Measurements from ENCODE around the gene BACE1. TPM values are rescaled to one million over a fixed set of nuclear protein-coding genes. Genes with fewer than 3 reads are reported as not detected.

Gene BACE1
- total RNA-seq (ENCODE audit: low replicate concordance), result 26.2 and 37.4 TPM in 2 replicates
- long read RNA-seq, full-length matches to known transcripts, result 2 of 27 reads
- long read RNA-seq, partial matches to known transcripts, result 4 of 27 reads
- long read RNA-seq, other reads (novel, unspliced or antisense), result 21 of 27 reads

DNA sequence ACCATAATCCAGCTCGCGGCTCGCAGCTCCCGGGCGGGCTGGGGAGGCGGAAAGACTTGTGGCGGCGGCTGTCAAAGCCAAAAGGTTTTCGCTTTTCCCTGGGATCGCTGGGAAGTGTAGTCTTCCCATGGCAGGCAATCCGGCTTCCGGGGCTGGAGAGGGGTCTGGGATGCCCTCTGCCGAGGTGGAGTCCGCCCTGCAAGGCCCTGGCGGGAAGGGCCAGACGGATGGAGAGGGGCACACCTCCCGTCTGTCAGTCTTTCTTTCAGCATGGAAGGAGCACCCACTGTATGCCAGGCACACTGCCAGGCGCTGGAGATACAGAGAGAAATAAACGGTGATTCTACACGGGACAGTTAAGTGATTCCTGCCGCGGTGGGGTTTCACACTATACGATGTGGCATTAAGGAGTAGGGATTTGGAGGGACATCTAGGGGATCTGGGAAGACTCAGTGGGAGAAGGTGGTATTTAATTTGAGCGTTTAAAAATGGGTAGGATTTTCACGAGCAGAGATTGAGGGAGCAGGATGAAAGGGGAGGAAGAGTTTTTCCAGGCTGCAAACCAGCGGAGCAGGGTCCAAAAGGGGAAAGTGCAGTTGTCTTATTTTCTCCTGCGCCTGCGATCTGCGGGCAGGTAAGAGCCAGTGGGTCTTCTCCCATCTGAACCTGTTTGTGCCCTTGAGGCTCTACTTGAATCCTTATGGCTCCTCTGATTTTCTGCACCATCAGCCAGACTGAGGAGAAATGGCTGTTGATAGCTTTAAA is at the start of gene BACE1:
Gene BACE1 (minus strand): TSS at position 60 of the 765 bp plus-strand sequence. CDS start 461 bp downstream, outside the sequence.
- TF ChIP-seq, protein P1, sequence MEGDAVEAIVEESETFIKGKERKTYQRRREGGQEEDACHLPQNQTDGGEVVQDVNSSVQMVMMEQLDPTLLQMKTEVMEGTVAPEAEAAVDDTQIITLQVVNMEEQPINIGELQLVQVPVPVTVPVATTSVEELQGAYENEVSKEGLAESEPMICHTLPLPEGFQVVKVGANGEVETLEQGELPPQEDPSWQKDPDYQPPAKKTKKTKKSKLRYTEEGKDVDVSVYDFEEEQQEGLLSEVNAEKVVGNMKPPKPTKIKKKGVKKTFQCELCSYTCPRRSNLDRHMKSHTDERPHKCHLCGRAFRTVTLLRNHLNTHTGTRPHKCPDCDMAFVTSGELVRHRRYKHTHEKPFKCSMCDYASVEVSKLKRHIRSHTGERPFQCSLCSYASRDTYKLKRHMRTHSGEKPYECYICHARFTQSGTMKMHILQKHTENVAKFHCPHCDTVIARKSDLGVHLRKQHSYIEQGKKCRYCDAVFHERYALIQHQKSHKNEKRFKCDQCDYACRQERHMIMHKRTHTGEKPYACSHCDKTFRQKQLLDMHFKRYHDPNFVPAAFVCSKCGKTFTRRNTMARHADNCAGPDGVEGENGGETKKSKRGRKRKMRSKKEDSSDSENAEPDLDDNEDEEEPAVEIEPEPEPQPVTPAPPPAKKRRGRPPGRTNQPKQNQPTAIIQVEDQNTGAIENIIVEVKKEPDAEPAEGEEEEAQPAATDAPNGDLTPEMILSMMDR (conservative IDR thresholded peaks at IDR 0.05), result peak; percentile 47
- H3K36me3 Mint-ChIP-seq, result no peaks in the 10 kb centered on the region
- peak within 1 kb of the TSS; percentile 93 for H3K4me3 Mint-ChIP-seq
- peak; percentile 82 for DNase-seq (ENCODE audit: extremely low spot score, unreplicated experiment)
- no peaks in the 10 kb centered on the region for H3K9me3 Mint-ChIP-seq
- peaks cover 21% of the 10 kb centered on the region for H3K4me1 Mint-ChIP-seq (ENCODE audit: unreplicated experiment)
- peak within 1 kb of the TSS; percentile 48 for H3K27ac Mint-ChIP-seq
- H3K27me3 Mint-ChIP-seq, result no peaks in the 10 kb centered on the region

DNA sequence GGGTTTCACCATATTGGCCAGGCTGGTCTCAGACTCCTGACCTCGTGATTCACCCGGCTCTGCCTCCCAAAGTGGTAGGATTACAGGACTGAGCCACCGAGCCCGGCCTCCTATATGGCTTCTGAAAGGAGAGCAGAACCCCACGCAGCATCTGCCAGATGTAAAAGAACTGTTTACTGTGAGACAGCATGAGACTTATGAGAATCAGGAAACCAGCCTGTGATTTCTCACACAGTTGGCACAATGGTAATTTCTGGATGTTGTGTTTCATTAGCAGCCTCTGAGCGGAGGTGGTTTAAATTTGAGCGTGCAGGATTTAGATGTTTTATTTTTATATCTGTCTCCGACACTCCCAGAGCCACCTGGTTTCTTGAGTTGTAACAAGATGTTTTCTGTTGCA is 45.4 kb upstream of the BACE1 start:
- DNase-seq (ENCODE audit: extremely low spot score, unreplicated experiment), result no peak
- Mint-ChIP-seq H3K9me3 (no peaks in the 10 kb centered on the region), H3K4me3 (no peak overlapping the region), H3K27me3 (no peaks in the 10 kb centered on the region), H3K27ac (no peak overlapping the region), H3K36me3 (peaks cover 38% of the 10 kb centered on the region), H3K4me1 (ENCODE audit: unreplicated experiment) (no peaks in the 10 kb centered on the region)
- TF ChIP-seq, protein P1 (conservative IDR thresholded peaks at IDR 0.05), result no peak

DNA sequence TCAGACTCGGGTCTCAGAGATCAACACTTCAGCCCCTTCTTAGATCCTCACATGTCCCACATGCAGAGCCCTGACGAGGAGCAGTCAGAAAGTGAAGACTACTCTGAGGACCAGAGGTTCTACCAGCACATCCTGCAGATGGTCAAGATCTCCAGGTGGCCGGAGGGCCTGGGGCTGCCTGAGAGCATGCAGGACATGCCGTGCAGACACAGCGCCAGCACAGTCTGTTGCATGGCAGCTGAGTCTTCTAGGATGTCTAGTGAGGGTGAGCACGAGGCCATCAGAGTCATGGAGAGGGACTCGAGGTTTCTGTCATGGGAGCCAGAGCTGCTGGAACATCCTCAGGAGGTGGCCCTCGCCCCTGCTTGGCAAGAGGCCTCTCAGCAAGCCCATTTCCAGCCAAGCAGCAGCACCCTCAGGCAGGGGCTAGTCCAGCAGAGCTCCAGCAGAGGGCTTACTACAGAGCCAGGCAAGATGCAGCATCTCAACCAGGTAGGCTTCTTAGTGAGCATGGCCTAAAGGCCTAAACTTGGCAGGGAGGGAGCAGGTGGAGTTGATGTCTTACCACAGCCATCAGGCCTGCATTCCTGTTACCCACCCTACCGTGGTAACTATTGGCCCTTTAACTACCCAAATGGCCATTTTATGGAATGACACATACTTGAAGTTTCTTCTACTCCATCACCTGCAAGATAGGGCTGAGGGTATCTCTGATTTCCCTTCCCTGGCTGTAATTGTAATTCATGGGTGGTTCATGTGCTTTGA is 40.3 kb upstream of the BACE1 start:
- H3K4me1 Mint-ChIP-seq (ENCODE audit: unreplicated experiment), result no peaks in the 10 kb centered on the region
- H3K27me3 Mint-ChIP-seq, result no peaks in the 10 kb centered on the region
- H3K4me3 Mint-ChIP-seq, result no peak overlapping the region
- no peak overlapping the region for H3K27ac Mint-ChIP-seq
- TF ChIP-seq, protein P1 (conservative IDR thresholded peaks at IDR 0.05), result no peak
- H3K9me3 Mint-ChIP-seq, result no peaks in the 10 kb centered on the region
- H3K36me3 Mint-ChIP-seq, result peaks cover 26% of the 10 kb centered on the region
- DNase-seq (ENCODE audit: extremely low spot score, unreplicated experiment), result no peak

DNA sequence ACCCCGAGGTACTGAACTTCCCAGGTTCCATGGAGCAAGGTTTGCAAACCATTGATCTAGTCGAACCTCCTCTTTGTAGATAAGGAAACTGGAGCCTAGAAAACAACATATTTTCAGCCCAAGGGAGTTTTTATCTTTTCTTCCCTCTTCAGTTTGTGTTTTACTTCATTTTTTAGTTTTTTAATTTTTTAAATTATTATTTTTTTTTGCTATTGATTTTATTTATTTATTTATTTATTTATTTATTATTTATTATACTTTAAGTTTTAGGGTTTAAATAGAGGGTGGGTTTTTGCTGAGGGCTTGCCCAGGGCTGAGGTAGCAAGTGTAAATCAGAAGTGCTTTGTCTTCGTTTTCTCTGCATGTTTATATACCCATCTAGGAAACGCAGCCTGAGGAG is 38.5 kb upstream of the BACE1 start:
- H3K27me3 Mint-ChIP-seq, result no peaks in the 10 kb centered on the region
- no peak overlapping the region for H3K4me3 Mint-ChIP-seq
- no peaks in the 10 kb centered on the region for H3K9me3 Mint-ChIP-seq
- TF ChIP-seq, protein P1 (conservative IDR thresholded peaks at IDR 0.05), result no peak
- peaks cover 23% of the 10 kb centered on the region for H3K36me3 Mint-ChIP-seq
- DNase-seq (ENCODE audit: extremely low spot score, unreplicated experiment), result no peak
- H3K27ac Mint-ChIP-seq, result no peak overlapping the region
- no peaks in the 10 kb centered on the region for H3K4me1 Mint-ChIP-seq (ENCODE audit: unreplicated experiment)

DNA sequence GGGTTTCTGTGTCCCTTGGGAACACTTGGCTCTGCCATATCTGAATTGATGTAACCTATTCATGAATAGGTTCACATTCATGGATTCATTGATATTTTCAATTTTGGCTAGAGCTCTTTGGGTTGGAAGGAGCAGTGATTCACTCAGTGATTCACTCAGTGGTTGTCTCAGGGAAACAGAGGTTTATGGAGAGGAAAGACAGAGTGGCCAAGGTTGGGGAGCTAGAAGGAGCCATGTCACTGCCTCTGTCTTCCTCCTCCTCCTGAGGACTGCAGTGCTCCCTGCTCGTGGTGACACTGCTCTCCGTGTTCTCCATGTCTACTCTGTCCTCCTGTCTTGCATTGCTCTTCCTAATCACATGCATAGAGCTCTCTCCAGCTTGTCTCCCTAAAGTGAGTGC is 29.0 kb upstream of the BACE1 start:
- Mint-ChIP-seq H3K4me1 (ENCODE audit: unreplicated experiment) (no peaks in the 10 kb centered on the region), H3K9me3 (no peaks in the 10 kb centered on the region), H3K27me3 (no peaks in the 10 kb centered on the region), H3K36me3 (peaks cover 21% of the 10 kb centered on the region), H3K4me3 (no peak overlapping the region), H3K27ac (no peak overlapping the region)
- DNase-seq (ENCODE audit: extremely low spot score, unreplicated experiment), result no peak
- TF ChIP-seq, protein P1 (conservative IDR thresholded peaks at IDR 0.05), result no peak
